ENCODE measurements around the gene CAST.

CAST gene

DNA sequence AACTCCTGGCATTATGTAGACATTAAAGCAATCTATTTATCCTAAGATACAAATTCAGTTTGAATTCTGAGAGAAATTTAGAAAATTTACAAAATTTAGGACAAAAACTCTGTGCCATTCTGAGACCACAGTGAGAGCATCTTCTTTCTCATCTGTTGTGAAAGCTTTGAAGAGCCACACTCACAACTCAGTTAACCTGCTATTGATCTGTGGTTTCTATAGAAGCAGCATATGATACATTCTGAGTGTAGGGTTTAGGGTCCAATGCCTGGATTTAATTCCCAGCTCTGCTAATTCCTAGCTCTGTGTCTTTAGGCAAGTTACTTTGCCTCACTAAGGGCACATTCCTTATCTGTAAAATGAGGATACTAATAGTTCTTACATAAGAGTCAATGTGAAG is 21.6 kb downstream of the CAST start:
- peaks cover 3% of the 10 kb centered on the region for H3K36me3 ChIP-seq (ENCODE audit: insufficient read depth, insufficient read length, low read length)
- no peaks in the 10 kb centered on the region for H3K27me3 ChIP-seq (ENCODE audit: insufficient read depth, insufficient read length)
- TF ChIP-seq ZNF274 (IDR thresholded peaks at IDR 0.05; ENCODE audit: low read depth, low read length) = no peak
- no peak for TF ChIP-seq YY1 (IDR thresholded peaks at IDR 0.05; ENCODE audit: insufficient read depth, insufficient read length)
- H3K4me3 ChIP-seq (ENCODE audit: insufficient read length, low read depth) = no peak overlapping the region
- no peaks in the 10 kb centered on the region for H3K9me3 ChIP-seq (ENCODE audit: insufficient read depth, low read length)
- H3K4me1 ChIP-seq (ENCODE audit: insufficient read depth, insufficient read length) = no peaks in the 10 kb centered on the region
- no peak for DNase-seq (ENCODE audit: low read depth, low spot score)
- H3K9ac ChIP-seq (ENCODE audit: insufficient read length, low read depth) = no peak overlapping the region

- Histone ChIP-seq H3K36me3 (ENCODE audit: insufficient read depth, insufficient read length, low read length) (peaks cover 3% of the 10 kb centered on the region), H3K4me1 (ENCODE audit: insufficient read depth, insufficient read length) (no peaks in the 10 kb centered on the region), H3K4me3 (ENCODE audit: insufficient read length, low read depth) (no peak overlapping the region), H3K27me3 (ENCODE audit: insufficient read depth, insufficient read length) (no peaks in the 10 kb centered on the region), H3K9ac (ENCODE audit: insufficient read length, low read depth) (no peak overlapping the region), H3K9me3 (ENCODE audit: insufficient read depth, low read length) (no peaks in the 10 kb centered on the region)
- DNase-seq (ENCODE audit: low read depth, low spot score) = no peak
- TF ChIP-seq ZNF274 (IDR thresholded peaks at IDR 0.05; ENCODE audit: low read depth, low read length) (no peak), SUZ12 (IDR thresholded peaks at IDR 0.05; ENCODE audit: extremely low read depth, insufficient read depth, insufficient read length) (no peak), YY1 (IDR thresholded peaks at IDR 0.05; ENCODE audit: insufficient read depth, insufficient read length) (no peak)
These were observed 24.9 kb downstream of the CAST start for GRCh38 chr5:96687080-96687479.

- Histone ChIP-seq H3K9me3 (ENCODE audit: insufficient read depth, low read length) (no peaks in the 10 kb centered on the region), H3K4me3 (ENCODE audit: insufficient read length, low read depth) (no peak overlapping the region), H3K4me1 (ENCODE audit: insufficient read depth, insufficient read length) (no peaks in the 10 kb centered on the region), H3K27me3 (ENCODE audit: insufficient read depth, insufficient read length) (no peaks in the 10 kb centered on the region), H3K36me3 (ENCODE audit: insufficient read depth, insufficient read length, low read length) (peaks cover 3% of the 10 kb centered on the region), H3K9ac (ENCODE audit: insufficient read length, low read depth) (no peak overlapping the region)
- no peak for TF ChIP-seq YY1 (IDR thresholded peaks at IDR 0.05; ENCODE audit: insufficient read depth, insufficient read length)
- no peak for TF ChIP-seq ZNF274 (IDR thresholded peaks at IDR 0.05; ENCODE audit: low read depth, low read length)
- no peak for TF ChIP-seq SUZ12 (IDR thresholded peaks at IDR 0.05; ENCODE audit: extremely low read depth, insufficient read depth, insufficient read length)
- no peak for DNase-seq (ENCODE audit: low read depth, low spot score)
These were observed 25.8 kb downstream of the CAST start for GRCh38 chr5:96687812-96688453.

DNA sequence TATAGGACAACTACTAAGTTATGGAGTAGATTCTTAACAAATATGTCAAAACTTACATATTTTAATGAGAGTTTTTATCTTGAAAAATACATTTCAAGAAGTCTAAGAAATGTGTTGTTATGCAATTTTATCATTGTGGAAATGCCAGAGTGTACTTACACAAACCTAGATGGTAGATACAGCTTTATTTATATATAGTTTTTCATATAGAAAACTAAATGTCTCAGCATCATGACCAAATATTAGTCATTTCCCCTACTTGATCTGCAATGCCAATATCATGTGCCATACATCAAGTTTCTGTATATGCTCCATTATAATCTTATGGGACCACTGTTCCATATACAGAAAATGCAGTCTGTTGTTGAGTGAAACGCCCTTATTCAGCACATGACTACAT is 28.7 kb downstream of the CAST start:
- Histone ChIP-seq H3K4me1 (ENCODE audit: insufficient read depth, insufficient read length) (no peaks in the 10 kb centered on the region), H3K9ac (ENCODE audit: insufficient read length, low read depth) (no peak overlapping the region), H3K36me3 (ENCODE audit: insufficient read depth, insufficient read length, low read length) (peaks cover under 1% of the 10 kb centered on the region), H3K27me3 (ENCODE audit: insufficient read depth, insufficient read length) (no peaks in the 10 kb centered on the region), H3K4me3 (ENCODE audit: insufficient read length, low read depth) (no peak overlapping the region), H3K9me3 (ENCODE audit: insufficient read depth, low read length) (no peaks in the 10 kb centered on the region)
- DNase-seq (ENCODE audit: low read depth, low spot score) = no peak
- TF ChIP-seq YY1 (IDR thresholded peaks at IDR 0.05; ENCODE audit: insufficient read depth, insufficient read length) (no peak), ZNF274 (IDR thresholded peaks at IDR 0.05; ENCODE audit: low read depth, low read length) (no peak), SUZ12 (IDR thresholded peaks at IDR 0.05; ENCODE audit: extremely low read depth, insufficient read depth, insufficient read length) (no peak)

DNA sequence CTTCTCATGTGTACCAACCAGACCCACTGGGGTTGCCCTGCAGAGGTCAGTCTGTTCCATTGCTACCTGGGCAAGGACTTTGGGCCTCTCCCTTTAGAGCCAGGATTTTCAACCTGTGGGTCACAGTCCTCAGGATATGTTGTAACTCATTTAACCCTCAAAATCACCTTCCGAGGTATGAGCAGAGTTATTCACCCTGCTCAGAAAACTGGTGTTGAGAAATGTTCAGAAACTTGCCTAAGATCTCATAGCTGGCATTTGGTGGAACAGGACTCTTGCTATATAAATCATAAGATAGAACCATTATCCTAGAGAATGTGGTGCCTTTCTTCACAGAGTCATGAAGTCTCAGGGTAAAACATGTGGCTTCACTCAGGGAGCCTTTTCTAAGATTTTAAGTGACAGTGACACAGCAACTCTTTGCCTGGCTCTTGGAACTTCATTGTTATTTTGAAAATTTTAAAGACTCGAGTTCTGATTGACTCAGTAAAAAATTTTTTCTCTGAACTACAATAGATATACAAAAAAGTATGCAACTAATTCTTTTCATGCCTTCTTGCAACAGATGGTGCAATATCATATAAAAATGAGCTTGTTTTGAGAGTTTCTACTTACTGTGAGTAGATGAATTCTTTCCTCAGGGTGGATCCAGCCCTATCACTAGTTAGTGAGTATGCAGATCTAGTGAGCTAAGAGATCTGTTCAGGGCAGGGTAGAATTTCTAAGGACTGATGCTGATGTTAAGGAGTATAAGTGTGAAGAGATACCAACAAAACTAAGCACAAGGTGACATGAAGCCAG is 29.5 kb downstream of the CAST start:
- no peak for DNase-seq (ENCODE audit: low read depth, low spot score)

GRCh38 chr5:96692441-96692840 is 30.3 kb downstream of the CAST start:
- DNase-seq (ENCODE audit: low read depth, low spot score) = no peak
- no peaks in the 10 kb centered on the region for H3K4me1 ChIP-seq (ENCODE audit: insufficient read depth, insufficient read length)
- no peak overlapping the region for H3K4me3 ChIP-seq (ENCODE audit: insufficient read length, low read depth)
- no peak overlapping the region for H3K9ac ChIP-seq (ENCODE audit: insufficient read length, low read depth)
- no peak for TF ChIP-seq ZNF274 (IDR thresholded peaks at IDR 0.05; ENCODE audit: low read depth, low read length)
- no peak for TF ChIP-seq YY1 (IDR thresholded peaks at IDR 0.05; ENCODE audit: insufficient read depth, insufficient read length)
- no peak for TF ChIP-seq SUZ12 (IDR thresholded peaks at IDR 0.05; ENCODE audit: extremely low read depth, insufficient read depth, insufficient read length)
- H3K27me3 ChIP-seq (ENCODE audit: insufficient read depth, insufficient read length) = no peaks in the 10 kb centered on the region
- no peaks in the 10 kb centered on the region for H3K36me3 ChIP-seq (ENCODE audit: insufficient read depth, insufficient read length, low read length)
- H3K9me3 ChIP-seq (ENCODE audit: insufficient read depth, low read length) = no peaks in the 10 kb centered on the region

More for the DNA sequence above, 29.5 kb downstream of the CAST start:
- no peak overlapping the region for H3K4me3 ChIP-seq (ENCODE audit: insufficient read length, low read depth)
- no peaks in the 10 kb centered on the region for H3K27me3 ChIP-seq (ENCODE audit: insufficient read depth, insufficient read length)
- no peak for TF ChIP-seq YY1 (IDR thresholded peaks at IDR 0.05; ENCODE audit: insufficient read depth, insufficient read length)
- no peaks in the 10 kb centered on the region for H3K9me3 ChIP-seq (ENCODE audit: insufficient read depth, low read length)
- no peak overlapping the region for H3K9ac ChIP-seq (ENCODE audit: insufficient read length, low read depth)
- no peaks in the 10 kb centered on the region for H3K4me1 ChIP-seq (ENCODE audit: insufficient read depth, insufficient read length)
- no peaks in the 10 kb centered on the region for H3K36me3 ChIP-seq (ENCODE audit: insufficient read depth, insufficient read length, low read length)

- no peaks in the 10 kb centered on the region for H3K9me3 ChIP-seq (ENCODE audit: insufficient read depth, low read length)
- no peak for TF ChIP-seq YY1 (IDR thresholded peaks at IDR 0.05; ENCODE audit: insufficient read depth, insufficient read length)
- TF ChIP-seq SUZ12 (IDR thresholded peaks at IDR 0.05; ENCODE audit: extremely low read depth, insufficient read depth, insufficient read length) = no peak
- TF ChIP-seq ZNF274 (IDR thresholded peaks at IDR 0.05; ENCODE audit: low read depth, low read length) = no peak
- no peak overlapping the region for H3K9ac ChIP-seq (ENCODE audit: insufficient read length, low read depth)
- no peak for DNase-seq (ENCODE audit: low read depth, low spot score)
- H3K4me1 ChIP-seq (ENCODE audit: insufficient read depth, insufficient read length) = no peaks in the 10 kb centered on the region
- no peaks in the 10 kb centered on the region for H3K36me3 ChIP-seq (ENCODE audit: insufficient read depth, insufficient read length, low read length)
- peaks cover 9% of the 10 kb centered on the region for H3K27me3 ChIP-seq (ENCODE audit: insufficient read depth, insufficient read length)
- H3K4me3 ChIP-seq (ENCODE audit: insufficient read length, low read depth) = no peak overlapping the region
These were observed 37.1 kb downstream of the CAST start for GRCh38 chr5:96699186-96699820.

All from NT2/D1 (cell line).